HG03108 (cell line): ENCODE measurements around the gene LRRC49.
"Not testable (repeated sequence)": the region's sequence is repeated elsewhere in the genome, so short reads cannot be mapped to it uniquely, and the experiment has no call there.

Experiments used
- ATAC-seq: cut with Tn5 transposase; IDR thresholded peaks from one replicate; pipeline ENCODE4 v1.9.1; 2021; ENCODE audit warnings: moderate library complexity; ENCODE audit not compliant: unreplicated experiment

Gene LRRC49, protein sequence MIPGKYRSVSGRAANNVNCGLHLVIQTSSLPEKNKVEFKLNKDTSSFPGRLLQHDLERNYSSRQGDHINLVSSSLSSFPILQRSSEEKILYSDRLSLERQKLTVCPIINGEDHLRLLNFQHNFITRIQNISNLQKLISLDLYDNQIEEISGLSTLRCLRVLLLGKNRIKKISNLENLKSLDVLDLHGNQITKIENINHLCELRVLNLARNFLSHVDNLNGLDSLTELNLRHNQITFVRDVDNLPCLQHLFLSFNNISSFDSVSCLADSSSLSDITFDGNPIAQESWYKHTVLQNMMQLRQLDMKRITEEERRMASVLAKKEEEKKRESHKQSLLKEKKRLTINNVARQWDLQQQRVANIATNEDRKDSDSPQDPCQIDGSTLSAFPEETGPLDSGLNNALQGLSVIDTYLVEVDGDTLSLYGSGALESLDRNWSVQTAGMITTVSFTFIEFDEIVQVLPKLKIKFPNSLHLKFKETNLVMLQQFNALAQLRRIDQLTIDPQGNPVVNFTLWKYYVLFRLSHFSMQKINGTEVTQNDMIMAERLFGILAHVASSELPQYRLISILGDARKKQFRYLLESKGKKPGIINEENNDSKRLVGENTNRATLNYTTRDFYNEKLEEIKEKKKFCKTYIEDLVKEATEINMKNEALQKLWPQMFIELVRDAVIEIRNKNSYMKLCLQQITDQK

DNA sequence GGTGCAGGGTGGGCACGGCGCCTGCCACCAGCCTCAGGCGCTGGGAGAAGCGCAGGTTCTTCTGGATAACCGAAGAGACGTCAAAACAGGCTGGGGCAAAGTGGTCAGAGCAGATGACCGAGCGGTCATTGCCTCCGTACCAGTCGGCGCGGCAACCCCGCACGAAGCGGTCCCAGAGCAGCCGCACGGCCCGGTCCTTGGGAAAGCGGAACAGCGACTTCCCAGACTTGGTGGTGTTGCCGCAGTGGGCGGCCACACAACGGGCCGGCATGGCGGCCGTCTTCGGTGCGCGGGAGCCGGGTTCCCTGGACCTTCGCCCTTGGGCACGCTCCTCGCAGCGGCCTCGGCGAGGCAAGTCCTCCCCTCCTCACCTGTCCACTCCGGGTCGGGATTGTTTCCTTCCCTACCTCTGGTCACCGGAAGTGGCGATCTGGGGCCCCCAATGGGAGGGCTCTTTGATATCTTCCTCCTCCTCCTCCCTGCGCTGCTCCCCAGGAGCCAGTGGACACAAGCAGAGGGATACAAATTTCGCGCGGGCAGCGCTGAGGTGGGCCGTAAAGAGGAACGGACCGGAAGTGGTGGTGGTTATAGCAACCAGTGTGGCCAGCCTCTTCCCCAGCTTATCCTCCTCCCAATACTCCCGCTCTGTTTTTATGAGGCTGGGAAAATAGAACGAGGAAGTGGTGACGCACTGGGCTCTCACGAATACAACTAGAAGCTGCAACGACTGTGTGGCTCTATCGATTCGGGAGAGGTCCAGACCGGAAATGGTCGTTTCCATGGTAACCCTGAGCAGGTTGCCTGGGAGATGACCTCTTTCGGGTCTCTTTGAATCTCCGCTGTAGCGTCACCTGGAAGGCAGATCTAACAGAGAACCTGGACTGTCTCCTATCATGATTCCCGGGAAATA is at the start of gene LRRC49, which contains the start of gene THAP10:
Gene LRRC49 (plus strand): TSS at position 825 of the 910 bp plus-strand sequence. CDS start 69 bp downstream, at position 894.
Gene THAP10 (minus strand): TSS at position 432 of the 910 bp plus-strand sequence. CDS start 161 bp downstream, at position 271.
- peak; percentile 56 for ATAC-seq

DNA sequence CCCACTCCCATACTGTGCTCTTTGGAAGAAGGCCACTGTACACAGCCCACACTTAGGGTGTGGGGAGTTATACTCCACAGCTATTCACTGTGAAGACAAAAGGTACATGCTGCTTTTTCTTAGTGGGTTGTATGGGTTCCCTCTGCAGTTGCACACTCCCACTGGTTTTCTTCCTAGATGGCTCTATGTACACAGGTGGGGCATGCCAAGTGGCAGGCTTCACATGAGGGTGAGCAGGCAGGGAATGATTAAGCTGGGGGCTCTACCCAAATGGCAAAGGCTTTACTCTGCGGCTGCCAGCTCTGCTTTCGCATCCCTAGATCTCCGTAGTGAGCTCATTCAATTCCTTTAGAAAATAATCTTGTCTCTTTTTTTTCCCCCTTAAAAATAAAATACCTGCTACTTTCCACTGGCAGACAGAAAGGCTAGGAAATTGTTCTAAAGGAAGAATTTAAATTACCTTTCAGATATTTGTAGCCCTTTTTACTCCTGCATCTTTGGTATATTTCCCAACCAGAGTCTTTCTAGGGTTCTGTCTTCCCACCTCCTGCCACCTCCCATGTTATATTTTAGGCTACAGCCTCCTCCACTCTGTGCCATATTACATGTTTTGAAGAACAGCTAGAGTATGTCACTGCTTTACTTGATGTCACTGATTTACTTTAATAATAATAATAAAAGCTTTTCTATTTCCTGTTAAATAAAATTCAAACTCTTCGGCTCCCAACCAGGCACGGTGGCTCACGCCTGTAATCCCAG is 46.8 kb upstream of the LRRC49 start:
- no peak for ATAC-seq

DNA sequence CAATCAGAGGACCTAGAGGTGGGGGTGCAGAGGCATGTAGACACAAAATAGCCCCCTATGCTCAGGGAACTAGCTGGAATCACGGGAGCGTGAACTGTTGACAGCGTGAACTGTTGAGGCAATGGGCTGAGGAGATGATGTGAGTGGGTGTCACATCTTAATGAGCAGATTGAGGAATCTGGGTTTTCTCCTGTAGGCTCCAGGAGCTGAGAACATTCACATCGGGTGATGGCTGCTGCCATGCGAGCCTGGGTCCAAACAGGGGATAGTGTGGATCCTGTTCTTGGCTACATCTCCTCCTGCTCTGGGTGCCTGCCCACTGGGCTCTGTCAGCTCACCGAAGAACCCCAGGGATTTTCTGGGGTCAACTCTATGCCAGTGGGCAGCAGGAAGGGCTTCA is 40.7 kb upstream of the LRRC49 start:
- no peak for ATAC-seq

DNA sequence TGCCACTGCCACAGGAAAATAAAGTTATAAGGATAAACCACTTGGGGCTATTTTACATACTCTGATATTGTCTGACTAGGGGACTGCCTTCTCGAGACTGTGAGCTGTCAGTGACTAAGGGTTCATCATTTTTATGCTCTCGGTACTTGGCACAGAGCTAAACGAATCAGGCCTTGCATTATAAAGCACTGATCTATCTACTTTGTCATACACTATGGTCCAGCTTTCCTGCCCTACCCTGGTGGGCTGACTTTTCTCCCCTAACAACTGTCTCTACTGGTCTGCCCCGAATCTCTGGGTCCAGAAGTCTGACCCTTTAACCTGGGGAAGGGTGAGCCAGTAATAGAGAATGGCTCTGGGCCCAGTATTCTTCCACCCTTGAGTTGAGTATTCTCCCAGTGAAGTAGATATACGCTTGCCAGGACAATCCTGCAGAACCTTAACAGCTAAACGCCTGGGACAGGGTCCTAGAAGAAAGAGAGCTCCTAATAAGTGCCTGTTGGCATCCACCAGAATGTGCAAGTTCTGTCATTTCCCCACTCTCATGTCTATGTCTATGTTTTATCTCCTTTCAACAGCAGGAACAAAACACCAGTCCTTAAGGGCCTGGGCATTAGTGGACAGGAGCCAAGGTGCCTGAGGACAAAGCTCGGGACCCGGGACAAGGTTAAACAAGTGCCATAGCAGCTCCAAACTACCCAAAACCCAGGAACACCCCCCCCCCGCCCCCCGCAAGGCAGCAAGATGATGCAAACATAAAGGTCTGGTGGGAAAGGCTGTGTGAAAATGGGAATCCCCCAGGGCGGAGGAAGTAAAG is 39.9 kb upstream of the LRRC49 start:
- no peak for ATAC-seq

GRCh38 chr15:70853318-70853972 is 39.2 kb upstream of the LRRC49 start:
- ATAC-seq = no peak

- no peak for ATAC-seq
Observed at GRCh38 chr15:70853973-70854665, 38.5 kb upstream of the LRRC49 start, which contains the start of gene LARP6. Gene LARP6, minus strand, starts transcription at chr15:70854157. Its CDS starts 69 bp downstream, at chr15:70854088.

DNA sequence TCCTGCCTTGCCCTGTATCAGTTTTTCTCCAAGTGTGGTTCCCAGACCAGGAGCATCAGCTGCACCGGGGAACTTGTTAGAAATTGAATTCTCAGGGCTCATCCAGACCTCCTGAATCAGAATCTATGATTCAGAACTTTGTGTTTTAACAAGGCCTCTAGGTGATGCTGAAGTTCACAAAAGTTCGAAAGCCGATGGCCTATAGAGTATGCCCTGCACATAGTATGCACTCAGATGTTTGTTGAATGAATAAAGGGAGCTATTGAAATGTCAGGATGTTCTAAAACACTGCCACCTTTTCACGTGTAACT is 38.0 kb upstream of the LRRC49 start:
- no peak for ATAC-seq

DNA sequence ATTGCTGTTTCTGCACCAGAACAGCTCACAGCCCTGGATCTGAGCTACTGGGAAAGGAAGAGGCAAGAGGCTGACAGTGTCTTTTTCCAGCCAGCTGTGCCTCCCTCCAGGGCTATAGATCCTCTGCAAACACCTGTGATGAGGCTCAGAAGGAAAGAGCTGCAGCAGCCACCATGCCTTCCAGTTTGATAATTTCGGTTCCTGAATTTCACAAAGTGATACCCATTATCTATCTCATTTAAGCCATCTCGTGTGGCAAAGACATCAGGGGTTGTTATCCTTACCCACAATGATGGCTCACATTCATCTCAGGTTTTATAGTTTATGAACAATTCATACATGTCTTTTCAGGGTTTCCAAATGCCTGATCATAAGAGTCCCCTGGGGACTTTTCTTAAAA is 36.9 kb upstream of the LRRC49 start:
- ATAC-seq = no peak

- no peak for ATAC-seq
Observed at GRCh38 chr15:70856177-70856883, 36.3 kb upstream of the LRRC49 start.

DNA sequence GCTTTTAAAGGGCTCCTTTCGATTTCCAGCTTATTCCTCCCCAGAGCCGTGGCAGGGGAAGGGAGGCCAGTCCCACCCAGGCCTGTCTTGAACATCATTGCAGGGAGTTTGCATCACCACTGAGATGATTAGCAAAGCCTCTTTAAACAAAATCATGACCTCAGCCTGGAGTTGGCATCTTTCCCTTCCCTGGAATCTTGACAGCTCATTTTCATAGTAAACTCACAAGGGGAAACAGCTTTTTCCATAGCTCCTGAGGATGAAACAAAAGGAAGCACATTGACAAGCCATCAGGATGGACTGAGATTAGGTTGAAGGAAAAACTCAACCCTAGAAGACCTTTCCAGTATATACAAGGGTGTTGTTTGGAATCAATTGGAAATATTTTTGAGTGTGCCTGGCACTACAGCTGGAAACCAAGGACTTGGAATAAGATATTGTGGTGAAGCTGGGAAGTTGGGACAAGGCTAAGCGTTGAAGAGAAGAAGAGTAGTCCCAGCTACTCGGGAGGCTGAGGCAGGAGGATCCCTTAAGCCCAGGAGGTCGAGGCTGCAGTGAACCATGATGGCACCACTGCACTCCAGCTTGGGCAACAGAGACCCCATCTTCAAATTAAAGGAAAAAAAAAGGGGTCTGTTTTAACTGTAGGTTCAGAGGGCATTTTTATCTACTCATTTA is 35.6 kb upstream of the LRRC49 start:
- ATAC-seq = no peak

DNA sequence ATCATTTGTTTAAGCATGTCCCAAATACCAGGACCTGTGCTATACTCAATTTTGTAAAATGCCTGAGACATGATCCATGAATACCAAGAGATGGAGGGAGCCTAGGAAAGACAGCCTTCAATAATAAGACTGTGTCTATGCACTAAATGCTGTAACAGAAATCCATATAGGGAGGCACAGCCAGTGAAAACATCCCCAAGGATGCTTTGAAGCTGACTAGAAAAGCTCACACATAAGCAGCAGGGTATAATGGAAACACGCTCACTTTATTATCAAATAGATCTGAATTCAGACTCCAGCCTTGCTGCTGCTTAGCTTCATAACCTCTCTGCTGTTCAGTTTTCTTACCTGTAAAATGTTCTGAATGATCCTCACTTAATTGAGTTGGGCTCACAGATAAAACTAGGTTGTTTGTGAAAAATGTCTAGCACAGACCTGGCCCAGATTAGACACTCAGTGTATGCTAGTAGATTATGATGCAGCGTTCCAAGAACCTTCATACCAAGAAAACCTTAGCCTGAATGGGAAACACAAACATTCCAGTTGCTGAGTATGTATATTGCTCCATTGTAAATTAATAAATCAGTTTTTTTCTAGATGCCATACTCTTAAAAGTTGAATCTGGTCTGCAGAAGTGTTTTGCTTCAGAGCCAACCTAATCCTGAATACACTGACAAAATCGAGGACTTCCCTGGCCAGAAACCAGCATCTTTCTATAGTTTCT is 34.9 kb upstream of the LRRC49 start:
- ATAC-seq = no peak

DNA sequence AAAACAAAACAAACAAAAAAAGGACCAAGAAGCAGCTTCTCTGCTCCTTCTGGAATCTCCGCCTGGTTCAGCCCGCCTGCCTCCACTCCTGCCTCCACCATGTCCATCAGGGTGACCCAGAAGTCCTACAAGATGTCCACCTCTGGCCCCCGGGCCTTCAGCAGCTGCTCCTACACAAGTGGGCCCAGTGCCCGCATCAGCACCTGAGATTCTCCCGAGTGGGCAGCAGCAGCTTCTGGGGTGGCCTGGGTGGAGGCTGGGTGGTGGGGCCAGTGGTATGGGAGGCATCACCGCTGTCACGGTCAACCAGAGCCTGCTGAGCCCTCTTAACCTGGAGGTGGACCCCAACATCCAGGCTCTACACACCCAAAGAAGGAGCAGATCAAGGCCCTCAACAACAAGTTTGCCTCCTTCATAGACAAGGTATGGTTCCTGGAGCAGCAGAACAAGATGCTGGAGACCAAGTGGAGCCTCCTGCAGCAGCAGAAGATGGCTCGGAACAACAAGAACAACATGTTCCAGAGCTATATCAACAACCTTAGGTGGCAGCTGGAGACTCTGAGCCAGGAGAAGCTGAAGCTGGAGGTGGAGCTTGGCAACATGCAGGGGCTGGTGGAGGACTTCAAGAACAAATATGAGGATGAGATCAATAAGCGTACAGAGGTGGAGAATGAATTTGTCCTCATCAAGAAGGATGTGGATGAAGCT is 33.9 kb upstream of the LRRC49 start:
- ATAC-seq = not testable (repeated sequence)

DNA sequence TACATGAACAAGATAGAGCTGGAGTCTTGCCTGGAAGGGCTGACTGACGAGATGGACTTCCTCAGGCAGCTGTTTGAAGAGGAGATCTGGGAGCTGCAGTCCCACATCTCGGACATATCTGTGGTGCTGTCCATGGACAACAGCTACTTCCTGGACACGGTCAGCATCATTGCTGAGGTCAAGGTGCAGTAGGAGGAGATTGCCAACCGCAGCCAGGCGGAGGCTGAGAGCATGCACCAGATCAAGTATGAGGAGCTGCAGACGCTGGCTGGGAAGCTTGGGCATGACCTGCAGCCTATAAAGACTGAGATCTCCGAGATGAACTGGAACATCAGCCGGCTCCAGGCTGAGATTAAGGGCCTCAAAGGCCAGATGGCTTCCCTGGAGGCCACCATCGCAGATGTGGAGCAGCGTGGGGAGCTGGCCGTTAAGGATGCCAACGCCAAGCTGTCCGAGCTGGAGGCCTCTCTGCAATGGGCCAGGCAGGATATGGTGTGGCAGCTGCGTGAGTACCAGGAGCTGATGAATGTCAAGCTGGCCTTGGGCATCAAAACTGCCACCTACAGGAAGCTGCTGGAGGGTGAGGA is 33.2 kb upstream of the LRRC49 start:
- ATAC-seq = no peak

GRCh38 chr15:70859998-70860397 is 32.6 kb upstream of the LRRC49 start:
- no peak for ATAC-seq

- no peak for ATAC-seq
Observed at GRCh38 chr15:70863450-70864218, 29.0 kb upstream of the LRRC49 start.
